GM12878 (cell line): ENCODE measurements around the gene ASAH2B. TPM values are rescaled to one million over a fixed set of nuclear protein-coding genes. Genes with fewer than 3 reads are reported as not detected.
"Not testable (repeated sequence)": the region's sequence is repeated elsewhere in the genome, so short reads cannot be mapped to it uniquely, and the experiment has no call there.

ENCODE experiments used
- ATAC-seq: fragments of 200-7000 bp; cut with Tn5 transposase; 3 replicates; pipeline ENCODE4 v1.9.1; 2020; ENCODE audit warnings: mild to moderate bottlenecking, moderate library complexity
- BruUV-seq: library from RNA; stranded (reverse); fragments of 400-500 nt; replicated peaks from 2 replicates; lab custom pipeline; 2021; lab: Mats Ljungman, UMichigan
- CTCF ChIA-PET: fragments of 300-600 bp; sonication (Branson Sonifier 250); formaldehyde crosslinking; extraction: SDS; loops from one replicate; lab custom pipeline; 2021; ENCODE audit warnings: inconsistent platforms; lab: Yijun Ruan, JAX
- POLR2A ChIA-PET: fragments of 350-600 bp; formaldehyde crosslinking; extraction: SDS; loops from one replicate; lab custom pipeline; 2021; ENCODE audit warnings: inconsistent platforms; lab: Charles Lee
- RAD21 ChIA-PET: fragments of 300-600 bp; sonication (Branson Sonifier 250); formaldehyde crosslinking; loops from one replicate; lab custom pipeline; 2023; ENCODE audit warnings: antibody characterized with exemption; ENCODE audit not compliant: unreplicated experiment; lab: Charles Lee
- SMC1A ChIA-PET: fragments of 300-600 bp; sonication (Branson Sonifier 250); formaldehyde crosslinking; loops from one replicate; lab custom pipeline; 2023; ENCODE audit not compliant: unreplicated experiment, uncharacterized antibody; lab: Charles Lee
- DNase-seq: peaks from one replicate; pipeline ENCODE4 v3.0.0-alpha.2; 2011; ENCODE audit warnings: low read depth, low spot score
- FAIRE-seq: peaks from 3 replicates; lab custom pipeline; 2011; peaks lifted over from hg19 to GRCh38; lab: Jason Lieb, UNC
- H2AFZ ChIP-seq: 2 replicates; pipeline ENCODE4 v1.6.0; 2011; ENCODE audit warnings: low read depth, low read length, control low read depth; ENCODE audit not compliant: control insufficient read depth
- H3K27ac ChIP-seq: 2 replicates; pipeline ENCODE4 v1.5.1; 2011; ENCODE audit warnings: control low read depth; ENCODE audit not compliant: control insufficient read depth, insufficient read depth
- H3K27me3 ChIP-seq, 2 experiments: replicated peaks in 1 of 2; 2 replicates each; pipeline versions ENCODE4 v1.6.0 to v1.6.1; 2011; ENCODE audit warnings: low read length in 1 of 2; ENCODE audit not compliant: control insufficient read depth in 2 of 2, insufficient read depth in 2 of 2
- H3K36me3 ChIP-seq, 2 experiments: 2 replicates each; pipeline ENCODE4 v1.5.1; 2011; ENCODE audit warnings: low read length in 1 of 2; ENCODE audit not compliant: control insufficient read depth in 2 of 2, insufficient read depth in 2 of 2
- H3K4me1 ChIP-seq: 2 replicates; pipeline ENCODE4 v1.6.1; 2011; ENCODE audit warnings: mild to moderate bottlenecking, low read length, moderate library complexity, mixed read lengths; ENCODE audit not compliant: control insufficient read depth, insufficient read depth
- H3K4me2 ChIP-seq: 2 replicates; pipeline ENCODE4 v1.6.0; 2011; ENCODE audit warnings: control low read depth; ENCODE audit not compliant: control insufficient read depth, insufficient read depth
- H3K4me3 ChIP-seq: fragments of 200-600 bp; sonication (generic); 2 replicates; pipeline ENCODE4 v1.5.1; 2016
- H3K79me2 ChIP-seq: 2 replicates; pipeline ENCODE4 v1.6.0; 2011; ENCODE audit warnings: low read length; ENCODE audit not compliant: control insufficient read depth, insufficient read depth
- H3K9ac ChIP-seq: 2 replicates; pipeline ENCODE4 v1.8.0; 2011; ENCODE audit warnings: low read length, control low read depth, mixed read lengths; ENCODE audit not compliant: control insufficient read depth, insufficient read depth
- H3K9me3 ChIP-seq: replicated peaks from 3 replicates; pipeline ENCODE4 v1.5.1; 2011; ENCODE audit warnings: mild to moderate bottlenecking, low read length; ENCODE audit not compliant: control insufficient read depth, insufficient read depth
- H4K20me1 ChIP-seq: 2 replicates; pipeline ENCODE4 v1.6.0; 2011; ENCODE audit not compliant: control insufficient read depth, insufficient read depth
- WGBS: methylation state at CpG from one replicate; pipeline ENCODE4 v1.1.6; 2016; ENCODE audit warnings: low lambda C conversion rate; ENCODE audit not compliant: insufficient replicate concordance, insufficient coverage; ENCODE audit errors: missing lambda C conversion rate; 5-methylcytosine and 5-hydroxymethylcytosine counted together
- in situ Hi-C: fragments of 300-500 bp; cut with MboI; formaldehyde crosslinking; loops from 9 replicates; pipeline ENCODE4 v1.14.3; 2018; ENCODE audit warnings: mixed read lengths
- intact Hi-C: fragments of 100-400 bp; cut with micrococcal nuclease; formaldehyde crosslinking; loops from one replicate; pipeline ENCODE4 v1.14.2; 2022; ENCODE audit not compliant: unreplicated experiment
- polyA plus RNA-seq, 11 experiments: library from polyadenylated mRNA; depleted of rRNA in 4 of 11; unstranded in 6 of 11; stranded (reverse) in 5 of 11; fragments of >200 nt; fragmentation: Nextera tagmentation in 4 of 11; fragmentation: Illumina TruSeq in 1 of 11; extraction: Ambion mirVana in 4 of 11; extraction: Trizol in 1 of 11; gene quantifications; 1 replicate in 1 of 11; 2 replicates in 10 of 11; pipeline versions ENCODE4 v1.2.1 to v1.2.3, GENCODE V29; 2011 to 2016; ENCODE audit warnings: inconsistent platforms in 2 of 11, missing spikeins in 2 of 11, low read depth in 1 of 11
- total RNA-seq, 4 experiments: library from RNA; depleted of rRNA in 3 of 4; stranded (reverse); fragments of >200 nt in 3 of 4; fragmentation: Illumina TruSeq in 1 of 4; extraction: Trizol in 1 of 4; gene quantifications; 2 replicates each; pipeline versions ENCODE4 v1.2.1 to v1.2.3, GENCODE V29; 2013 to 2021

ASAH2B gene
- total and polyA plus RNA-seq, 10 of the 15 experiments (the other 5 are each of a cell fraction or from before 2014, with no cell fraction given) = 1.6 to 5.4 (median 3.0) TPM

GRCh38 chr10:50774868-50775267, 35.1 kb downstream of the ASAH2B start:
- intact Hi-C loops = not testable (repeated sequence)

GRCh38 chr10:50780036-50780435, 40.3 kb downstream of the ASAH2B start:
- FAIRE-seq = not testable (repeated sequence)

More at GRCh38 chr10:50774868-50775267, 35.1 kb downstream of the ASAH2B start:
- H3K79me2 ChIP-seq, H3K4me2 ChIP-seq, RAD21 ChIA-PET, H2AFZ ChIP-seq, H3K36me3 ChIP-seq, H3K4me3 ChIP-seq, BruUV-seq, SMC1A ChIA-PET, H3K9ac ChIP-seq, DNase-seq, CTCF ChIA-PET, H3K27me3 ChIP-seq, in situ Hi-C loops, H4K20me1 ChIP-seq, H3K27ac ChIP-seq, H3K9me3 ChIP-seq, FAIRE-seq, H3K4me1 ChIP-seq, POLR2A ChIA-PET: not testable (repeated sequence)
- ATAC-seq = peak; percentile 66
- 0% methylated on average over 2 of the region's 2 CpGs for WGBS

GRCh38 chr10:50782017-50782416, 42.3 kb downstream of the ASAH2B start:
- in situ Hi-C loops, H3K27me3 ChIP-seq, SMC1A ChIA-PET, CTCF ChIA-PET, H3K4me2 ChIP-seq, H3K36me3 ChIP-seq, H4K20me1 ChIP-seq, H3K27ac ChIP-seq, H3K79me2 ChIP-seq, H3K9me3 ChIP-seq, FAIRE-seq, H2AFZ ChIP-seq, BruUV-seq, ATAC-seq, RAD21 ChIA-PET, POLR2A ChIA-PET, DNase-seq, H3K9ac ChIP-seq, H3K4me1 ChIP-seq, H3K4me3 ChIP-seq: not testable (repeated sequence)
- intact Hi-C loops = loop anchor here (10.0 kb wide), 1 partner anchor 113 kb away; no protein-coding TSS in a partner anchor

More at GRCh38 chr10:50780036-50780435, 40.3 kb downstream of the ASAH2B start:
- H2AFZ ChIP-seq, H3K27ac ChIP-seq, POLR2A ChIA-PET, in situ Hi-C loops, H3K9ac ChIP-seq, H3K36me3 ChIP-seq, H3K4me2 ChIP-seq, CTCF ChIA-PET, SMC1A ChIA-PET, ATAC-seq, H4K20me1 ChIP-seq, BruUV-seq, DNase-seq, H3K4me1 ChIP-seq, H3K79me2 ChIP-seq, H3K27me3 ChIP-seq, RAD21 ChIA-PET, H3K9me3 ChIP-seq, H3K4me3 ChIP-seq: not testable (repeated sequence)
- intact Hi-C loops = loop anchor here (10.0 kb wide), 1 partner anchor 115 kb away; no protein-coding TSS in a partner anchor
- WGBS = 25% methylated on average over 1 of the region's 1 CpG

GRCh38 chr10:50787962-50788361, 48.2 kb downstream of the ASAH2B start:
- SMC1A ChIA-PET, RAD21 ChIA-PET, H4K20me1 ChIP-seq, H3K9ac ChIP-seq, H3K36me3 ChIP-seq, DNase-seq, H3K27ac ChIP-seq, H3K79me2 ChIP-seq, H3K9me3 ChIP-seq, BruUV-seq, in situ Hi-C loops, POLR2A ChIA-PET, H3K4me1 ChIP-seq, H2AFZ ChIP-seq, H3K27me3 ChIP-seq, FAIRE-seq, H3K4me3 ChIP-seq, H3K4me2 ChIP-seq, ATAC-seq: not testable (repeated sequence)
- CTCF ChIA-PET = interaction anchor here (1.3 kb wide), 1 partner anchor 104 kb away, joined by 3 read pairs; no protein-coding TSS in a partner anchor
- WGBS = 11% methylated on average over 5 of the region's 5 CpGs
- intact Hi-C loops = loop anchor here (10.0 kb wide), 1 partner anchor 107 kb away; no protein-coding TSS in a partner anchor
